Muscle of arm (tissue), 12 donors: ENCODE measurements around the gene NLRP10. TPM values are rescaled to one million over a fixed set of nuclear protein-coding genes. Genes with fewer than 3 reads are reported as not detected.

ENCODE experiments used
- DNase-seq: peaks from one replicate; pipeline ENCODE4 v3.0.0-alpha.2; 2013
- polyA plus RNA-seq, 12 donors: library from polyadenylated mRNA; unstranded; fragments of 120-200 nt; gene quantifications; one replicate each; pipeline ENCODE4 v1.2.1, GENCODE V29; 2013; ENCODE audit not compliant: insufficient read length in 12 of 12

NLRP10 gene
- polyA plus RNA-seq, 12 donors, result not detected

DNA sequence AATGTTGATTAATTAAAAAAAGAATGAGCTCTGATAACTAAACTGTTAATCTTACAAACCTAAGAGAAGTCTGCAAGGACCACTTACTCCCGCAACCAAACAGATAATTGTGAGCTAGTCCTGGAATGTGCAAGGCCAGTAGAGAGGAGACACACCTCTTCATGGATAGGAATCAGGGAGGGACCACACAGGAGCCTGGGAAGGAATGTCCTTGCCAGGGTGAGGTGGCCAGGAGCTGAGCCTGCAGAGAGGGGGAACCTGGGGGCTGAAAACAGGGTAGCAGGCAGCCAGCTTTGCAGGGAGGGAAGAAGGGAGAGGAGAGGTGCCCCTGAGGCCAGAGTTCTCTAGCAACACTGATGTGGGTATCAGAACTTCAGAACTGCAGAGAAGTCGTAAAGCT lies 9.4 kb upstream of the NLRP10 start:
- no peak for DNase-seq

DNA sequence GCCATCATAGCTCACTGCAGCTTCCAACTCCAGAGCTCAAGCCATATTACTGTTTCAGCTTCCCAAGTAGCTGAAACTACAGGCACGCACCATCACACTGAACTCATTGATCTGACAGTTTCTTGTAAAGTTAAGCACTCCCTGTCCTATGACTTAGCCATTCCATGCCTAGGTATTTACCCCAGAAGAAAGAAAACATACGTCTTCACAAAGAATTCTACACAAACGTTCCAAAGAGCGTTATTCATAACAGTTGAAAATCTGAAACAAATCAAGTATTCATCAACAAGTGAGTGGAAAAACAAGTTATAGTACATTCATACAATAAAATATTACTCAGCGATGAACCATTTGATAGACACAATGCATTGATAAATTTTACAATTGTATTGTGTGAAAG lies 7.8 kb upstream of the NLRP10 start:
- no peak for DNase-seq

DNA sequence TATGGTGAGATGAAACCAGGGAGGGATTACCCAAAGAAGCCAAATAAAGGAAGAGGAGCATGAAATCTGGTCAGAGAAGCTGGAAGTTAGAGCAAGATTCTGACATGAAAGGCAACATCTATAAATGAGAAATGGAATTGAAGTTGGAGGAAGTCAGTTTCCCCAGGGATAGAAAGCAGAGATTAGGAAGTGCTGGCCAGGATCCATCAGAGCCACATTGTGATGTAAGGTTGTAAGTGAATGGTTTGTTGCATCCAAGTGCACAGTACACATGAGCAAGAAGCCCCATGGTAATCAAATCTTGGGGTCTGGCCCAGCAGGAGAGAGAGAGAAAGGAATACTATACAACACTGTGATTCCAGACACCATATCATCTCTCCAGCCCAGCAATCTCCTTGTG lies 6.6 kb upstream of the NLRP10 start:
- DNase-seq, result no peak

DNA sequence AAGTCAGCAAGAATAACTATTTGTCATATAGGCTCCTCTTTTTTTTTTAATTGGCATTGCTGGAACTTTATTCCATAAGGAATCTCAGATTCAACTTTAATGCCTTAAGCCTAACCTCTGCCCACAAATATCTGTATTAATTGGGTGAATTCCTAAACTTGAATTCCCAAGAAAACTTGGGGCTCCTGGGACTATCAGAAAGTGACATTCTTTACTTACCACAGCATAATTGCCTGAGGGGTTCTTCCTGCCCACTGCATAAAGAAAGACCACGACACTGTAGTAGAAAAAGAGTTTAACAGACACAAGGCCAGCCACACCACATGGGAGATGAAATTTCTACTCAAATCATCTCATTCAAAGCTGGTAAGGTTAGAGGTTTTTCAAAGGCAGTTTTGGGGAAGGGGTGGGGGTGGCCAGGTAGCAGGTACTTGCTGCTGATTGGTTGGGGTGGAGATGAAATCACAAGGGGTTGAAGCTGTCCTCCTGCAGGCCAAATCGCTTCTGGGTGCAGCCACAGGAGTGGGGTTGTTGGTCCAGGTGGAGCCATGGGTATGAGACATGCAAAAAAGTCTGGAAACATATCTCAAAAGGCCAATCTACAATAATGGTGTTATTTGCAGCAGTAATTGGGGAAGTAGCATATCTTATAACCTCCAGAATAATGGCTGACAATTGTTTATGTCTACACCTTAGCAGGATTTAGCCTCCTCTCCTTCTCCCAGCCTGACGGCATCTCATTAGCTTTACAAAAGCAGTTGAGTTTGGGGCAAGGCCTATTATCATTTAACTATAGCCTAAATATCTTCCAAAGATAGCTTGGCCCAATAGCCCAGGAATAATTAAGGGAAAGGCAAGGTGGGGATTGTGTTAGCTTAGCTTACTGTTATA lies 4.8 kb upstream of the NLRP10 start:
- DNase-seq, result no peak

DNA sequence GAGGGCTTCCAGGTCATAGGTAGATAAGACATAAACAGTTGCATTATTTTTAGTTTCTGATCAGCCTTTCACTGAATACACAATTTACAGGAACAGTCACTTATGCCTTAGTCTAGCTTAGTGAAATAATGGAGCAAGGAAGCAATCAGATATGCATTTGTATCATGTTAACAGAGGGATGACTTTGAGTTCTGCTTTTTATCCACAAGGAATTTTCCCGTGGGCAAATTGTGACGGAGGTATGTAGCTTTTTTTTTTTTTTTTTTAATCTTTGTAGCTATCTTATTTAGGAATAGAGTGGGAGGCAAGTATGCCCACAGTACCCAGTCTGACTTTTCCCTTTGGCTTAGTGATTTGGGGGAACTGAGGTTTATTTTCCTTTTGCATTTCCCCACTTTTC lies 3.4 kb upstream of the NLRP10 start:
- DNase-seq, result no peak

DNA sequence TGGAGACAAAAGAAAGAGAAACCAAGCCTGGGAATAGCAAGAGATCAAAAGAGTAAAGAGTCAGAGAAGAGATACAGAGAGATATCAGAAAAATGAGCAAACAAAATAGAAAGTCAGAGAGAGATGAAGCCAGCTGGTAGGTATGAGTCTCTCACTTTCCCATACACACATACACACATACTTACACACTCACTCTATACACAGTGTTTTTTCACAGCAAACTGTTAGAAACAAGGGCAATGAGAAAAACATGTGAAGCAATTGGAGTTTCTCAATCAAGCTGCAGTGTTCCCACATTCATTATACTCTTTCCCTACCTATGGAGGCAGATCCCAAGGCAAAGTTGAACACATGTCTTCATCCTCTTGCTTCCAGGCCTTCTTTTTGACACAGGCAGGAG lies 2.6 kb upstream of the NLRP10 start:
- DNase-seq, result no peak

DNA sequence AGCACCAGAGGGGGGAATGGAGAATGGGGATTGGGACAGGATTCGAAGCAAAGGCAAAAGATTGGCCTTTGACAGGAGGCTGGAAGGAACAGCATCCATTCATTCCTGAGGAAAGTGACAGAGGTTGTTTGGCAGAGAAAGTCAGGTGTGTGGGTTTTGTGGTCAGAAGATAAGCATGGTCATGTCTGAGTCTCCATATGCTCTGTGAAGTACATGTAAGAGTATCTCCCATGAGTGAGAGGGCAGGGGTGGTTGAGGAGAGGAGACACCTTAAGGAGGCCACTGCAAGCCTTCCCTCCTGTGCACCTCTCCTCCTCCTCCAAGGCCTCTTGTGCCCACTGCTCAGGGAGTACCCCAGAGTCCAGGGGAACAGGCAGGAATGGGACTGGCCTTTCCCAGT lies 1.9 kb upstream of the NLRP10 start:
- no peak for DNase-seq

DNA sequence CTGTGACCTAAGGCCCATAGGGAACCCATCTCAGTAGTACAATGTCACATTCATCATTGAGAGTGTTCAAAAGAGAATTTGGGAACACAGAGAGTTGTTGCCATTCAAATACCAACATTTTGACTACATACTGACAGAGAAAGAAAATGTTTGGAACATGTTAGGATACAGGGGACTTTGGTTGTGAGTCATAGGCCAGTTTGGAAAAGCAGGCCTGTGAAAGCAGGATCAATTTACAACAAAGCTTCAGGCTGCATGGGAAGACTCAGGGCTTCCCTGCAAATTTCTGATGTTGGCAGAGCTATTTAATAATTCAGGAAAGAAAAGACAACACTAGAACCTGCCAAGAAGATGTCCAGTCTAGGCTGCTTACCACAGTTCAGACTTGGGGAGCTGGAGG lies 374 bp downstream of the NLRP10 start:
- no peak for DNase-seq

DNA sequence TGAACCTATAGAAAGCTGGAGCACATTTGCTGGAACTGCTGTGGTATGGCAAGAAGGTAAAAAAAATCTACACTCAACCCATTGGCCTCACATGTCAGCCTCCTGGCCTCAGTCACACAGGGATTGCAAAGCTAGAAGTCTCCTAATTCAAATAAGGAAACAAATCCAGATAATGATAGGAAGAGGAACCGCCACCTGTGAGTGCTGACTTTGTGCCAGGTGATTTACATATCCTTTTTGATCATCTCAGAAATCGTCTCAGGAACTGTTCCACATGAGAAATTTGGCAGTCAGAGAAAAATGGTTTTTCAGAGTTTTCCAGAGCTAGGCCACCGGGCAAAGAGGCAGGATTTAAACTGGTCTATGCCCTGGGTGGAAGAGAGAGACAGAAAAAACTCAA lies 986 bp downstream of the NLRP10 start:
- DNase-seq, result no peak

DNA sequence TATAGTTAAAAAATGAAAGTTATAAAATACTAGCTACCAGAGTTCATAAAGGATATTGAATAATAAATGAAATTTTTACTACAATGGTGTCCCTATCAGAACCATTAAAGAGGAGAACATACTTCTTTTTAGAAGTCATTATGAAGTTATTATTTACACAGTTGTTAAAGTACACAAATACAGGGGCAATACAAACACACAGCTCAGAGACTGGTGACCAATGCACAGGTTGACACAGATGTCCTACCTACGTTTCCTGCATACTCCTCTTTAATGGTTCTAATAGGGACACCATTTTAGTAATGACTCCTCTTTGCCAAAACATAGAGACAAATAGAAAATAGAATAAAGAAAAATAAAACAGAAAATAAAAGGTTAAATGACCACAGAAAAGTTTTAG lies 10.1 kb downstream of the NLRP10 start:
- DNase-seq, result no peak

DNA sequence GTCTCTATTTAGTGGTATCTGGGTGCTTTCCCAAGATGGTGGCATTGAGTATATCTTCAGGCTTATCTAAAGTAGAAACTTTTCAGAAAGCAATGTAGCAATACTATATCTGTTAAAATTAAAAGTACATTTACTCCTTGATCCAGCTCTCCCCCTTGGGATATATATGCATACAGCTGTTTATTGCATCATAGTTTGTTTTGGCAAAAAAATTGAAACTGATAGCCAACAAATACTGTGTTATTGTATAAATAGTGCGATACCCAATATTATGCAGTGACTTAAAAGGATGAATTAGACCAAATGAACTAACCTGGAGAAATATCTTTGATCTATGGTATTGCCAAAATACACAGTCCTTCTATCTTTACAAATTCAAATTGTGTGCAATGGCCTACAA lies 15.3 kb downstream of the NLRP10 start:
- DNase-seq, result no peak

DNA sequence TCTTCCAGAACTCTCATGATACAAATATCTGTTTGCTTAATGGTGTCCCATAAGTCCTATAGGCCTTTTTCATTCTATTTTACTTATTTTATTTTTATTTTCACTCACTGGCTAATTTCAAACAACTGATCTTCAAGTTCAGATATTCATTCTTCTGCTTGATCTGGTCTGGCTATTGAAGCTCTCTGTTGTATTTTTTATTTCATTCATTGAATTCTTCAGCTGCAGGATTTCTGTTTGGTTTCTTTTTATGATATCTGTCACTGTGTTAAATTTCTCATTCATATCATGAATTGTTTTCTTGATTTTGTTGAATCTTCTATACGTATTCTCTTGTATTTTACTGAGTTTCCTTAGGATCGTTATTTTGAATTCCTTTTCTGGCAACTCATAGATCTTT lies 21.1 kb downstream of the NLRP10 start:
- DNase-seq, result no peak

DNA sequence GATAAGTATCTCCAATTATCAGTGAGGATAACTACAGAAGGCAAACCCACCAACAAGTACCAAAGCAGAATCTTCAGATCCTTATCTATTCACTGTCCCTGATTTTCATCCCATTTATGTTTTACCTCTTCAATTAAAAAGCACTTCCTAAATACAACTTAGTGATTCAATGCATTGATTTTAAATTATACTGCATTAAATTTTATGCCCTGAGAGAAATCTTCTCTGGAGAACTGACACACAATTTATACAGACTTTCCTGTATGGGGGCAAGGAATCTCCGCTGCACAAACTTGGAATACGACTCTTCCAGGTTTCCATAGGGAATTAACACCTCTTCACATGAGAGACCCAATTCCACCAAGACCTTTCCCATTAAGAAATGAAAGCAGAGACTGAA lies 23.6 kb downstream of the NLRP10 start, which contains the start of gene OR10A3:
Gene OR10A3, minus strand, starts transcription at position 101 of the 400 bp plus-strand sequence. CDS start 2,188 bp downstream, outside the sequence.
- no peak for DNase-seq

DNA sequence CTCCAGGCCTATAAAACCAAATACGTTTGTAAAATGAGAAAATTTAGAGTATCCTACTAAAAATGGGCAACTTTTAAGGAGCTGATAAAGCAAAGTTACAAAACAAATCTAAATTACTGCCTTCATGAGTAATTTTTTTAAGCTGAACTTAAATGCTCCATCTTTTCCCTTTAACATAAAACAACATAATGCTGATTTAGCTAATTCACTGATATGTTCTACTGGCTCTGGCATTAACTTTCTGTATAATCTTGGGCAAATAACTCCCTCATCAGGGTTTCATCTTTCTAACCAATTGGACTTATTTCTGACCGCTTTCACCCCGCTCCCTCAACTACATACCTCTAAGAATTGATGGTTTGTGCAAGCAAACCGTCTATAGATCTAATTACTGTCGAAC lies 24.1 kb downstream of the NLRP10 start:
- DNase-seq, result no peak

DNA sequence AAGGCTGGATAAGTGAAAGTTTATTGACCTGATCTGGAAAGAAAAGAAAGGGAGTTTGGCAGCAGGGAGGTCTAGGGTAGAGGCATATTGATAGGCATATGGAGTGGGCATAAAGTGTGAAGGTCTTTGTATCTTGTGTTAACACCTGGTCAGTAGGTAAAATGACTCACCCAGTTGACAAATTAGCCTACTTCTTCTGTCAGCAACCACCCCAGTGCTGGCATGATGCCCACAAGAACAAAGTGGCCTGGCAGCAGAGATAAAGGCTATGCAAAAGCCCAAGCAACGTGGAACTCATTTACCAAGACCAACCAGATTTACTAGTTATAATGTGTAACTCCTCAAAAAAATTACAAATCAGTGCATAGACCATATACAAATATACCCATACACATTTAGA lies 28.6 kb downstream of the NLRP10 start:
- no peak for DNase-seq

DNA sequence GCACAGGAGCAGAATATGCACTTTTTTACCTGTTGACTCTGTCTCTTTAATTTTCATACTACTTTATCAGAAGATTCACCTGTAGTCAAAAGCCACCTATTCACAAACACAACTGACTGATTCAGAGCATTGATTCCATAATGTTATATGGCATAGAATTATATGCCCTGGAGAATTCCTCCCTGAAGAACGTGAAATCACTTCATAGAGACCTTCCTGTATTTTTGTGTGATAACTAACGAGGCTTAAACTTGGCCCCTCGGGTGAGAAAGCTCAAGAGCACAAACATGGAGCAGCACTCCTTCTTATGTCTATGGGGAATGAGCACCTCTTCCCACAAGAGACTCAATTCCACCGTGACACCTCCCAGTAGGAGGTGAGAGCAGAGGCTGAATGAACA lies 34.1 kb downstream of the NLRP10 start, which contains the start of gene OR10A6:
Gene OR10A6, minus strand, starts transcription at position 101 of the 400 bp plus-strand sequence. CDS start 2,606 bp downstream, outside the sequence.
- no peak for DNase-seq

DNA sequence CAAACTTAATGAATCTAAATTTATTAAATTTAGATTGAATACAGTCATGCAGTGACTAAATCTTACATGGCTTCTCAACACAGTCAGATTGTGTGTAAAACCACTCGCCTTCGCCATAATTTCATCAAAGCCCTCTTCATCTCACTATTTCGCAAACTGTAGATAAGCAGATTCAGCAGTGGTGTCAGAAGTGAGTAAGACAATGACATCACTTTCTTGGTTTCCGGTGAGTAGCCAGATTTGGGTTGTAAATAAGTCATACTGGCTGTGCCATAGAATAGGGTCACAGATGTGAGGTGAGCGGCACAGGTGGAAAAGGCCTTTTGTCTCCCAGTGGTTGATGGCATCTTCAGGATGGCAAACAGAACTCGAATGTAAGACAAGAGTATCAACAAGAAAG lies 37.6 kb downstream of the NLRP10 start:
- no peak for DNase-seq

DNA sequence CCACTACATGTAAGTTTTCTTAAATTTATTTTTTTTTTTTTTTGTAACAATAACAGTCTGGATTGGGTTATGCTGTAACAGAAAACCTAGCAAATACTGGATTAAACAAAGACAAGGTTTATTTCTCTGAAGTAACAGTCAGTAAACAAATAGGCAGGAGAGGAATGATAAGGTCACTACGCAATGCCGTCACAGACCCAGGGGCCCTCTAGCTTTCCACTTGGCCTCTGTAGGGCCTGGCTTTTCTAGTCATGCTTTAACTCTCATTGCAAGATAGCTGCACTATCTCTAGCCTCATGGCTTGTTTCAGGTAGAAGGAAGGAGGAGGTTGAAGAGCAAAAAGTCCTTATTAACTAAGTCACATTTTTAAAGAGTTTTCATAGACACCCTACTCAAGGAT lies 40.7 kb downstream of the NLRP10 start:
- no peak for DNase-seq

DNA sequence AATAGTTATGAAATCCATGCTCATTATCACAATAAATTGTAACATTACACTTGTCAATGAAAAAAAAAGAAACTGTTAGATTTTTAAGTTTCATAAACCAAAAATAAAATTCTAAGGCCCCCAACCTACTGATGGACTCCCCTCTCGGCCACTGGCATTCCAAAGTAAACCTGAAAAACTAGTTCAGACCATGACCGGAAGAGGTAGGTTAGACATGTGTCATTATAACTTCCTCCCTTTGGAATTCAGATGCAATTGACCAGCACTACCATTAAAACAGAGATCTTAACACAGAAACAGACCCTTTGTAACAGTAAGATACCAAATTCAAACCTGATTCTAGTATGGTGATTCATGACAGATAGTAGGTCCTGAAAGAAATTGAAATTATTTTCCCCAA lies 47.1 kb downstream of the NLRP10 start:
- DNase-seq, result no peak
